Mesenchymal stem cell (in vitro differentiated cells and primary cell): ENCODE measurements around the gene RFXANK.

ENCODE experiments used
- DNase-seq: peaks from one replicate; pipeline ENCODE4 v3.0.0-alpha.2; 2013
- H2AFZ ChIP-seq: one replicate; pipeline ENCODE4 v1.6.1; 2013; ENCODE audit warnings: low read depth, mild to moderate bottlenecking, control low read depth, inconsistent platforms, low read length, moderate library complexity
- H2AK5ac ChIP-seq: 2 replicates; pipeline ENCODE4 v1.6.1; 2013; ENCODE audit warnings: low read length, moderate library complexity, mild to moderate bottlenecking, inconsistent platforms; ENCODE audit not compliant: severe bottlenecking
- H2BK120ac ChIP-seq: one replicate; pipeline ENCODE4 v1.6.1; 2013; ENCODE audit warnings: low read depth, mild to moderate bottlenecking, inconsistent platforms, low read length, moderate library complexity
- H2BK12ac ChIP-seq, 2 experiments: one replicate each; pipeline ENCODE4 v1.6.1; 2013; ENCODE audit warnings: inconsistent platforms in 2 of 2, low read length in 2 of 2, mild to moderate bottlenecking in 2 of 2, moderate library complexity in 2 of 2, control low read depth in 1 of 2
- H2BK15ac ChIP-seq: one replicate; pipeline ENCODE4 v1.6.1; 2013; ENCODE audit warnings: mild to moderate bottlenecking, low read depth, inconsistent platforms; ENCODE audit not compliant: poor library complexity, severe bottlenecking
- H2BK5ac ChIP-seq: 2 replicates; pipeline ENCODE4 v1.6.1; 2013; ENCODE audit warnings: low read depth, mild to moderate bottlenecking, low read length, control low read depth, inconsistent platforms; ENCODE audit not compliant: poor library complexity, severe bottlenecking
- H3K14ac ChIP-seq, 2 experiments: one replicate each; pipeline ENCODE4 v1.6.1; 2013; ENCODE audit warnings: inconsistent platforms in 2 of 2, low read length in 2 of 2, control low read depth in 1 of 2, mild to moderate bottlenecking in 1 of 2, moderate library complexity in 1 of 2
- H3K18ac ChIP-seq, 2 experiments: one replicate each; pipeline ENCODE4 v1.6.1; 2013; ENCODE audit warnings: inconsistent platforms in 2 of 2, low read length in 2 of 2, control low read depth in 1 of 2, low read depth in 1 of 2, mild to moderate bottlenecking in 1 of 2
- H3K23ac ChIP-seq, 2 experiments: one replicate each; pipeline ENCODE4 v1.6.1; 2013; ENCODE audit warnings: inconsistent platforms in 2 of 2, low read length in 2 of 2, mild to moderate bottlenecking in 2 of 2, moderate library complexity in 2 of 2, control low read depth in 1 of 2
- H3K27ac ChIP-seq: 2 replicates; pipeline ENCODE4 v1.5.1; 2013; ENCODE audit warnings: mild to moderate bottlenecking, moderate library complexity, low read length, control low read depth, inconsistent platforms; ENCODE audit not compliant: poor library complexity, severe bottlenecking
- H3K27me3 ChIP-seq, 2 experiments: 2 replicates each; pipeline versions ENCODE4 v1.6.1 to v1.7.0; 2013; ENCODE audit warnings: low read length in 2 of 2, mild to moderate bottlenecking in 2 of 2, moderate library complexity in 2 of 2, control low read depth in 1 of 2, inconsistent platforms in 1 of 2; ENCODE audit not compliant: control insufficient read depth in 1 of 2, insufficient read depth in 1 of 2
- H3K36me3 ChIP-seq, 2 experiments: 2 replicates each; pipeline versions ENCODE4 v1.6.1 to v1.7.0; 2013; ENCODE audit warnings: low read length in 2 of 2, control low read depth in 1 of 2, inconsistent platforms in 1 of 2, low read depth in 1 of 2, mild to moderate bottlenecking in 1 of 2; ENCODE audit not compliant: insufficient read depth in 2 of 2, control insufficient read depth in 1 of 2
- H3K4ac ChIP-seq, 2 experiments: one replicate each; pipeline ENCODE4 v1.6.1; 2013; ENCODE audit warnings: inconsistent platforms in 2 of 2, low read length in 2 of 2, mild to moderate bottlenecking in 2 of 2, moderate library complexity in 2 of 2, control low read depth in 1 of 2, low read depth in 1 of 2
- H3K4me1 ChIP-seq: 2 replicates; pipeline ENCODE4 v1.6.1; 2013; ENCODE audit warnings: low read depth, low read length, control low read depth; ENCODE audit not compliant: control insufficient read depth, insufficient read depth
- H3K4me2 ChIP-seq: 2 replicates; pipeline ENCODE4 v1.6.1; 2013; ENCODE audit warnings: low read length, mild to moderate bottlenecking, inconsistent platforms; ENCODE audit not compliant: poor library complexity, severe bottlenecking
- H3K4me3 ChIP-seq, 2 experiments: 2 replicates each; pipeline versions ENCODE4 v1.5.1 to v1.7.0; 2013; ENCODE audit warnings: low read length in 2 of 2, mild to moderate bottlenecking in 2 of 2, control low read depth in 1 of 2, low read depth in 1 of 2; ENCODE audit not compliant: insufficient read depth in 1 of 2
- H3K79me1 ChIP-seq: replicated peaks from 2 replicates; pipeline ENCODE4 v1.6.1; 2013; ENCODE audit warnings: mild to moderate bottlenecking, control low read depth, low read length, inconsistent platforms; ENCODE audit not compliant: poor library complexity, severe bottlenecking
- H3K9ac ChIP-seq: 2 replicates; pipeline ENCODE4 v1.7.0; 2013; ENCODE audit warnings: mild to moderate bottlenecking, low read length, moderate library complexity
- H3K9me3 ChIP-seq: 2 replicates; pipeline ENCODE4 v1.7.0; 2013; ENCODE audit warnings: mild to moderate bottlenecking, low read length; ENCODE audit not compliant: control insufficient read depth
- H4K8ac ChIP-seq: one replicate; pipeline ENCODE4 v1.6.1; 2013; ENCODE audit warnings: inconsistent platforms, mild to moderate bottlenecking, low read length, moderate library complexity
- H4K91ac ChIP-seq: one replicate; pipeline ENCODE4 v1.6.1; 2013; ENCODE audit warnings: mild to moderate bottlenecking, low read length, inconsistent platforms
- WGBS: methylation state at CpG from one replicate; pipeline ENCODE4 v1.1.7; 2013; ENCODE audit warnings: mixed read lengths; 5-methylcytosine and 5-hydroxymethylcytosine counted together

RFXANK gene

DNA sequence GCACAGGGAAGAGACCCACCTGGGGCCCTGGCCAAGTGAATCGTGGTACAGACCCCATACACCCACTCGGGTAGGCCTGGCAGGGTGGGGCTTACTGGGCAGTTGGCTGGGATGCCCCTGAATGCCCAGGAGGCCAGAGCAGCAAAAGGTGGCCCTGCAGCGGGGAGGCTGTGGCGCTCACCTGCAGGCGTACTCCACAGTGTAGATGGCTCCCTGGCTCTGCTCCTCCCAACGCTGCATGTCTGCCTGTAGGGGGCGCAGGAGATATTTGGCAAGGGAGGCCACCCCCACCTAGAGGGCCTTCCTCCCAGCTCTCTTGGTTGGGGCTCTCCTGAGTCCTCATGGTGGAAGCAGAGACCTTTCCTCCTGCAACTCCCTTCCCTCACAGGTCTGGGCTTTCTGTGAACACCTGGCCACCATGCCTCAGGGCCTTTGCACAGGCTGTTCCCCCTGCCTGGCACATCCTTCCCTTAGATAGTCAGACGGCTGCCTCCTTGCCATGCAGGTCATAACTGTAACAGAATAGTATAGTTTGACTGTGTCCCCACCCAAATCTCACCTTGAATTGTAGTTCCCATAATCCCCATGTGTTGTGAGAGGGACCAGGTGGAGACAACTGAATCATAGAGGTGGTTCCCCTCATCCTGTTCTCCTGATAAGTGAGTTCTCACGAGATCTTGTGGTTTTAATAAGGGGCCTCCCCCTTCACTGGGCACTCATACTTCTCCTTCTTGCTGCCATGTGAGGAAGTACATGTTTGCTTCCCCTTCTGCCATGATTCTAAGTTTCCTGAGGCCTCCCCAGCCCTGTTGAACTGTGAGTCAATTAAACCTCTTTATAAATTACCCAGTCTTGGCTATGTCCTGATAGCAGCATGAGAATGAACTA, 6.0 kb upstream of the RFXANK start:
- peak overlapping the region in 1 of 2 experiments; percentile 13 for H3K4ac ChIP-seq
- no peak overlapping the region for H3K14ac ChIP-seq
- no peak overlapping the region for H2BK12ac ChIP-seq
- 64% methylated on average over 9 of the region's 9 CpGs for WGBS
- DNase-seq = peak; percentile 54
- H2BK15ac ChIP-seq = no peak overlapping the region
- no peak overlapping the region for H3K23ac ChIP-seq
- H3K36me3 ChIP-seq = peaks cover 37 to 43% of the 10 kb centered on the region in 2 experiments
- no peak overlapping the region for H4K91ac ChIP-seq
- H3K18ac ChIP-seq = no peak overlapping the region
- no peaks in the 10 kb centered on the region for H3K27me3 ChIP-seq
- peaks cover 43% of the 10 kb centered on the region for H3K79me1 ChIP-seq
- H3K9me3 ChIP-seq = no peaks in the 10 kb centered on the region
- H3K4me2 ChIP-seq = no peak overlapping the region
- H3K4me3 ChIP-seq = no peak overlapping the region
- H2BK5ac ChIP-seq = no peak overlapping the region
- H2BK120ac ChIP-seq = no peak overlapping the region
- H2AFZ ChIP-seq = no peak overlapping the region
- H4K8ac ChIP-seq = no peak overlapping the region
- no peak overlapping the region for H2AK5ac ChIP-seq
- no peak overlapping the region for H3K27ac ChIP-seq
- H3K4me1 ChIP-seq = peaks cover 11% of the 10 kb centered on the region
- H3K9ac ChIP-seq = no peak overlapping the region

- Histone ChIP-seq H3K14ac (no peak overlapping the region), H2BK15ac (no peak overlapping the region), H3K27me3 (no peaks in the 10 kb centered on the region), H4K8ac (no peak overlapping the region), H3K27ac (no peak overlapping the region), H3K4me2 (no peak overlapping the region), H3K79me1 (peaks cover 43% of the 10 kb centered on the region), H2BK120ac (no peak overlapping the region), H3K18ac (no peak overlapping the region), H3K23ac (no peak overlapping the region), H2BK5ac (no peak overlapping the region), H4K91ac (no peak overlapping the region), H2AFZ (no peak overlapping the region), H2AK5ac (no peak overlapping the region), H3K4me3 (peak overlapping the region in 1 of 2 experiments; percentile 12), H3K9ac (no peak overlapping the region), H3K36me3 (peaks cover 31 to 36% of the 10 kb centered on the region in 2 experiments), H2BK12ac (no peak overlapping the region), H3K4me1 (peaks cover 13% of the 10 kb centered on the region), H3K4ac (no peak overlapping the region), H3K9me3 (no peaks in the 10 kb centered on the region)
- 95% methylated on average over 14 of the region's 14 CpGs for WGBS
- DNase-seq = no peak
Measured at GRCh38 chr19:19186742-19187141, 5.3 kb upstream of the RFXANK start.

DNA sequence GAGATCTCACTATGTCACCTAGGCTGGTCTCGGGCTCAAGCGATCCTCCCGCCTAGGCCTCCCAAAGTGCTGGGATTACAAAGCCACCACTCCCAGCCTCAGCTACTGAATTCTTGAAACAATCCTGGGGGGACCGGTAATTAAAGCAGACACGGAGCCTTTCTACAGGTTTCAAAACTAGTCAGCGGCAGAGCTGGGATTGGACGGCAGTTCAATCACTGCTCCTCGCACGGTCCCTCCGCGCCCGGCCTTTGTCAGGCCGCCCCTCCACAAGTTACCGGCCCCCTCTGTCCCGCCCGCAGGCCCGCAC, 335 bp upstream of the RFXANK start:
- Histone ChIP-seq H3K4ac (peak overlapping the region; percentile 7 to 84), H3K14ac (no peak overlapping the region), H2BK12ac (no peak overlapping the region), H4K8ac (peak overlapping the region; percentile 47), H3K9me3 (no peaks in the 10 kb centered on the region), H3K79me1 (peaks cover 27% of the 10 kb centered on the region), H3K36me3 (peaks cover 14 to 22% of the 10 kb centered on the region in 2 experiments), H3K18ac (no peak overlapping the region), H3K4me1 (peaks cover 20% of the 10 kb centered on the region), H3K4me3 (peak overlapping the region; percentile 79 to 92), H3K23ac (no peak overlapping the region), H3K4me2 (peak overlapping the region; percentile 78), H3K9ac (peak overlapping the region; percentile 99), H3K27ac (peak overlapping the region; percentile 97), H2BK15ac (no peak overlapping the region), H2AFZ (no peak overlapping the region), H2AK5ac (no peak overlapping the region), H4K91ac (no peak overlapping the region), H2BK120ac (no peak overlapping the region), H2BK5ac (no peak overlapping the region), H3K27me3 (no peaks in the 10 kb centered on the region)
- no peak for DNase-seq
- under 1% methylated on average over 17 of the region's 17 CpGs for WGBS

GRCh38 chr19:19192910-19193423, 909 bp downstream of the RFXANK start:
- H3K18ac ChIP-seq = peak overlapping the region; percentile 68 to 89
- H3K4me2 ChIP-seq = peak overlapping the region; percentile 55
- no peak overlapping the region for H4K91ac ChIP-seq
- peaks cover 31% of the 10 kb centered on the region for H3K79me1 ChIP-seq
- H2AFZ ChIP-seq = peak overlapping the region; percentile 42
- no peak overlapping the region for H2BK5ac ChIP-seq
- 7% methylated on average over 19 of the region's 22 CpGs for whole genome bisulfite sequencing
- peaks cover 21 to 30% of the 10 kb centered on the region in 2 experiments for H3K36me3 ChIP-seq
- peak overlapping the region; percentile 96 for H3K9ac ChIP-seq
- H3K4me1 ChIP-seq = peaks cover 20% of the 10 kb centered on the region
- peak overlapping the region; percentile 62 for H3K27ac ChIP-seq
- H3K14ac ChIP-seq = peak overlapping the region in 1 of 2 experiments; percentile 84
- H3K4me3 ChIP-seq = peak overlapping the region; percentile 72 to 96
- peak overlapping the region in 1 of 2 experiments; percentile 66 for H3K23ac ChIP-seq
- H4K8ac ChIP-seq = peak overlapping the region; percentile 57
- no peaks in the 10 kb centered on the region for H3K9me3 ChIP-seq
- H2BK12ac ChIP-seq = peak overlapping the region in 1 of 2 experiments; percentile 25
- no peaks in the 10 kb centered on the region for H3K27me3 ChIP-seq
- H2BK120ac ChIP-seq = no peak overlapping the region
- H2AK5ac ChIP-seq = no peak overlapping the region
- peak overlapping the region; percentile 70 to 86 for H3K4ac ChIP-seq
- DNase-seq = no peak
- no peak overlapping the region for H2BK15ac ChIP-seq
